ENCODE measurements around the gene ROMO1.
A peak's percentile ranks its signal among the peaks of the same experiment; 100 is the strongest.
"Not testable (repeated sequence)": the region's sequence is repeated elsewhere in the genome, so short reads cannot be mapped to it uniquely, and the experiment has no call there.

The ROMO1 gene

DNA sequence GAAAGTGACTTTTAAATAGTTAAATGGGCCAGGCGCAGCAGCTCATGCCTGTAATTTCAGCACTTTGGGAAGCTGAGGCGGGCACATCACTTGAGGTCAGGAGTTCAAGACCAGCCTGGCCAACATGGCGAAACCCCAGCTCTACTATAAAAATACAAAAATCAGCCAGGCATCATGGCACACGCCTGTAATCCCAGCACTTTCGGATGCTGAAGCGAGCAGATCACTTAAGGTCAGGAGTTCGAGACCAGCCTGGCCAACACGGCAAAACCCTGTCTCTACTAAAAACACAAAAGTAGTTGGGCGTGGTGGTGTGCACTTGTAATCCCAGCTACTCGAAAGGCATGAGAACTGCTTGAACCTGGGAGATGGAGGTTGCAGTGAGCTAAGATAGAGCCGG is 6.7 kb downstream of the ROMO1 start:
- not testable (repeated sequence) for H3K79me1 ChIP-seq (replicated peaks; ENCODE audit: low read length, poor library complexity, severe bottlenecking); H3K23ac ChIP-seq (ENCODE audit: low read length in 2 of 2); H3K4ac ChIP-seq (ENCODE audit: low read depth in 1 of 2, low read length in 2 of 2); H2BK120ac ChIP-seq (ENCODE audit: low read depth, low read length); H2BK15ac ChIP-seq (ENCODE audit: low read depth, poor library complexity, severe bottlenecking); H2AK5ac ChIP-seq (ENCODE audit: low read length, severe bottlenecking); H4K91ac ChIP-seq (ENCODE audit: low read length); H3K18ac ChIP-seq (ENCODE audit: low read depth in 1 of 2, low read length in 2 of 2); H3K4me2 ChIP-seq (ENCODE audit: low read length, poor library complexity, severe bottlenecking); H4K8ac ChIP-seq (ENCODE audit: low read length); H3K27me3 ChIP-seq (ENCODE audit: control insufficient read depth in 1 of 2, insufficient read depth in 1 of 2, low read length in 2 of 2); H3K9me3 ChIP-seq (ENCODE audit: control insufficient read depth, low read length); H2AFZ ChIP-seq (ENCODE audit: low read depth, low read length); H3K27ac ChIP-seq (ENCODE audit: low read length, poor library complexity, severe bottlenecking); H3K4me1 ChIP-seq (ENCODE audit: control insufficient read depth, insufficient read depth, low read depth, low read length); H3K4me3 ChIP-seq (ENCODE audit: insufficient read depth in 1 of 2, low read depth in 1 of 2, low read length in 2 of 2); H2BK12ac ChIP-seq (ENCODE audit: low read length in 2 of 2); H2BK5ac ChIP-seq (ENCODE audit: low read depth, low read length, poor library complexity, severe bottlenecking); H3K14ac ChIP-seq (ENCODE audit: low read length in 2 of 2); DNase-seq
- H3K9ac ChIP-seq (ENCODE audit: low read length), result peak overlapping the region; percentile 21
- WGBS, result 96% methylated on average over 10 of the region's 11 CpGs
- H3K36me3 ChIP-seq (ENCODE audit: control insufficient read depth in 1 of 2, insufficient read depth in 2 of 2, low read depth in 1 of 2, low read length in 2 of 2), result peaks cover 23 to 97% of the 10 kb centered on the region in 2 experiments

DNA sequence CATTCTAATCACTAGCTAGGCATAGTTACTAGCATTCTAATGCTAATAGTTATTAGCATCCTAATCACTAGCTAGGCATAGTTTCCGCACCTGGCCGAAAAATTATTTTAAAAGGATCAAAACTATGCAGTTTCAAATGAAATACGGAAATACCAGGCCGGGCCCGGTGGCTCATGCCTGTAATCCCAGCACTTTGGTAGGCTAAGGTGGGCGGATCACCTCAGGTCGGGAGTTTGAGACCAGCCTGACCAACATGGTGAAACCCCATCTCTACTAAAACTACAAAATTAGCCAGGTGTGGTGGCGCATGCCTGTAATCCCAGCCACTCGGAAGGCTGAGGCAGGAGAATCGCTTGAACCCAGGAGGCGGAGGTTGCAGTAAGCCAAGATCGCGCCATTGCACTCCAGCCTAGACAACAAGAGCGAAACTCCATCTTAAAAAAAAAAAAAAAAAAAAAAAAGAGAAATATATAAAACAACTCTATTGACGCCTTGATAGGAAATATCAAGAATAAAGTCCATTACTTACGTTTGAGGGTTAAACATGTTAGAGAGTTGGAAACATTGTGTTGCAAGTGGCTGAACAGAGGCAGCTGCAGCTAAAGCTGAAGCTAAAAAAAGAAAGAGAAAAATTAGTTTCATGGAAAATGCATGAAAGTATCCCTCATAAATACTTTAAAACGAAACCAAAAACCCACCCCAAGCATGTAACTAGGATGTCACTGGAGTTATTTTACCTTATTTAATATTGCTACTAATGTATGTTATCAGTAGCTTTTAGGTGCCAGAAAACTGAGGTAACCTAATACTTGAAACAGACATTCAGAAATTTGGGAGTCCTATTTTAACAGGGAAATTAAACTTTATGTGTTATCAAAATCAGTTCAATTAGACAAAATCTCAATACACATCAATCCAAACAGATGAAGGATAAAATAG is 7.7 kb downstream of the ROMO1 start:
- H3K14ac ChIP-seq (ENCODE audit: low read length in 2 of 2); H3K79me1 ChIP-seq (replicated peaks; ENCODE audit: low read length, poor library complexity, severe bottlenecking); H3K9me3 ChIP-seq (ENCODE audit: control insufficient read depth, low read length); DNase-seq; H4K8ac ChIP-seq (ENCODE audit: low read length); H2BK5ac ChIP-seq (ENCODE audit: low read depth, low read length, poor library complexity, severe bottlenecking); H2AK5ac ChIP-seq (ENCODE audit: low read length, severe bottlenecking); H2AFZ ChIP-seq (ENCODE audit: low read depth, low read length); H2BK12ac ChIP-seq (ENCODE audit: low read length in 2 of 2); H2BK120ac ChIP-seq (ENCODE audit: low read depth, low read length); H3K27me3 ChIP-seq (ENCODE audit: control insufficient read depth in 1 of 2, insufficient read depth in 1 of 2, low read length in 2 of 2); H3K27ac ChIP-seq (ENCODE audit: low read length, poor library complexity, severe bottlenecking); H3K4me3 ChIP-seq (ENCODE audit: insufficient read depth in 1 of 2, low read depth in 1 of 2, low read length in 2 of 2); H3K4me1 ChIP-seq (ENCODE audit: control insufficient read depth, insufficient read depth, low read depth, low read length); H3K23ac ChIP-seq (ENCODE audit: low read length in 2 of 2); H2BK15ac ChIP-seq (ENCODE audit: low read depth, poor library complexity, severe bottlenecking); H3K4ac ChIP-seq (ENCODE audit: low read depth in 1 of 2, low read length in 2 of 2); H3K18ac ChIP-seq (ENCODE audit: low read depth in 1 of 2, low read length in 2 of 2); H3K4me2 ChIP-seq (ENCODE audit: low read length, poor library complexity, severe bottlenecking); H3K9ac ChIP-seq (ENCODE audit: low read length); H4K91ac ChIP-seq (ENCODE audit: low read length): not testable (repeated sequence)
- peaks cover 19 to 97% of the 10 kb centered on the region in 2 experiments for H3K36me3 ChIP-seq (ENCODE audit: control insufficient read depth in 1 of 2, insufficient read depth in 2 of 2, low read depth in 1 of 2, low read length in 2 of 2)
- 93% methylated on average over 8 of the region's 17 CpGs for WGBS

DNA sequence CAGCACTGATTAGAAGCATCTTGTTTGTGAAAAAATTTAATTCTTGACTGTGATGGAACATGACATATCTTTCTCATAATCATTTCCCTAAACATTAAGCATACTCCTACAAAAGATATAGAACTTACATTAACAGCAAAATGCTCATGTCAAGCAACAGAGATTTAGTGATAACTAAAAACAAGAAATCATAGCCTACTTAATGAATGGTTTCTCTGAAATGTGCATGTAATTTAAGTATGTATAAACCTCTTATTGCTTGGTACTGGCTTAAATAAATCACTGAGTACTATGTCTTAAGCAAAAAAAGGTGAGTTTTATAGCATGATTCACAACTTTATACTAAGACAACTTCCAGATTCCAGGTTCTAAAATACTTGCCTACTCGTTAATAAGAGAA is 9.3 kb downstream of the ROMO1 start:
- 100% methylated on average over 1 of the region's 1 CpG for WGBS
- no peak overlapping the region for H2BK12ac ChIP-seq (ENCODE audit: low read length in 2 of 2)

DNA sequence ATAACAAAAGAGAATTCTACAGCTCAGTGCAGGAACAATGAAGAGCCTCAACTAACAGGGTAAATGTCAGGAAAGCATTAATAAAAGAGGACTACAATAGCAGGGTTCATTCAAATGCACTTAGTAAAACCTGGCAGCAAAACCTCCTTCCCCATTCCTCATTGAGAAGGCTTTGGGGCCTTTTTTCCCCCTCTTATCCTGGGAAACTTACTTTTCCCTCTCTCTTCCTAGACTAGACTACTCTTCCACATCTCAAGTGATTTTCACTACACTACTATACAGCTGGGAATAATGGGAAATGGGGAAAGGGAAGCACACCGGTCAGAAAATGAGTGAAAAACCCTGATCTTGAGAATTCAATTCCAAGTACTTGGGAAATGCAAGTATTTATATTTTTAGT is 10.1 kb downstream of the ROMO1 start:
- peak overlapping the region; percentile 41 for H3K9ac ChIP-seq (ENCODE audit: low read length)
- H3K4me1 ChIP-seq (ENCODE audit: control insufficient read depth, insufficient read depth, low read depth, low read length), result no peaks in the 10 kb centered on the region
- no peak overlapping the region for H3K4me3 ChIP-seq (ENCODE audit: insufficient read depth in 1 of 2, low read depth in 1 of 2, low read length in 2 of 2)
- H3K36me3 ChIP-seq (ENCODE audit: control insufficient read depth in 1 of 2, insufficient read depth in 2 of 2, low read depth in 1 of 2, low read length in 2 of 2), result peaks cover 29 to 96% of the 10 kb centered on the region in 2 experiments
- no peak overlapping the region for H3K14ac ChIP-seq (ENCODE audit: low read length in 2 of 2)
- no peak overlapping the region for H2BK120ac ChIP-seq (ENCODE audit: low read depth, low read length)
- H3K79me1 ChIP-seq (replicated peaks; ENCODE audit: low read length, poor library complexity, severe bottlenecking), result peaks cover 2% of the 10 kb centered on the region
- no peak overlapping the region for H4K91ac ChIP-seq (ENCODE audit: low read length)
- H2BK5ac ChIP-seq (ENCODE audit: low read depth, low read length, poor library complexity, severe bottlenecking), result no peak overlapping the region
- H2BK15ac ChIP-seq (ENCODE audit: low read depth, poor library complexity, severe bottlenecking), result no peak overlapping the region
- no peak overlapping the region for H4K8ac ChIP-seq (ENCODE audit: low read length)
- no peaks in the 10 kb centered on the region for H3K9me3 ChIP-seq (ENCODE audit: control insufficient read depth, low read length)
- H3K18ac ChIP-seq (ENCODE audit: low read depth in 1 of 2, low read length in 2 of 2), result no peak overlapping the region
- no peak overlapping the region for H2BK12ac ChIP-seq (ENCODE audit: low read length in 2 of 2)
- no peak overlapping the region for H2AFZ ChIP-seq (ENCODE audit: low read depth, low read length)
- H3K4me2 ChIP-seq (ENCODE audit: low read length, poor library complexity, severe bottlenecking), result no peak overlapping the region
- WGBS, result no CpG with 5 or more reads among the region's 1 CpG
- H3K4ac ChIP-seq (ENCODE audit: low read depth in 1 of 2, low read length in 2 of 2), result no peak overlapping the region
- no peak overlapping the region for H2AK5ac ChIP-seq (ENCODE audit: low read length, severe bottlenecking)
- H3K23ac ChIP-seq (ENCODE audit: low read length in 2 of 2), result no peak overlapping the region
- H3K27me3 ChIP-seq (ENCODE audit: control insufficient read depth in 1 of 2, insufficient read depth in 1 of 2, low read length in 2 of 2), result no peaks in the 10 kb centered on the region
- DNase-seq, result no peak
- peak overlapping the region; percentile 29 for H3K27ac ChIP-seq (ENCODE audit: low read length, poor library complexity, severe bottlenecking)

More for the DNA sequence above, 9.3 kb downstream of the ROMO1 start:
- no peaks in the 10 kb centered on the region for H3K4me1 ChIP-seq (ENCODE audit: control insufficient read depth, insufficient read depth, low read depth, low read length)
- no peak overlapping the region for H2BK15ac ChIP-seq (ENCODE audit: low read depth, poor library complexity, severe bottlenecking)
- no peak overlapping the region for H3K4me3 ChIP-seq (ENCODE audit: insufficient read depth in 1 of 2, low read depth in 1 of 2, low read length in 2 of 2)
- H3K9me3 ChIP-seq (ENCODE audit: control insufficient read depth, low read length), result no peaks in the 10 kb centered on the region
- H2AK5ac ChIP-seq (ENCODE audit: low read length, severe bottlenecking), result no peak overlapping the region
- H3K36me3 ChIP-seq (ENCODE audit: control insufficient read depth in 1 of 2, insufficient read depth in 2 of 2, low read depth in 1 of 2, low read length in 2 of 2), result peaks cover 27 to 96% of the 10 kb centered on the region in 2 experiments
- no peak overlapping the region for H3K4me2 ChIP-seq (ENCODE audit: low read length, poor library complexity, severe bottlenecking)
- H3K18ac ChIP-seq (ENCODE audit: low read depth in 1 of 2, low read length in 2 of 2), result no peak overlapping the region
- no peak overlapping the region for H2BK120ac ChIP-seq (ENCODE audit: low read depth, low read length)
- no peak overlapping the region for H4K8ac ChIP-seq (ENCODE audit: low read length)
- no peak overlapping the region for H3K23ac ChIP-seq (ENCODE audit: low read length in 2 of 2)
- peak overlapping the region; percentile 41 for H3K9ac ChIP-seq (ENCODE audit: low read length)
- no peak overlapping the region for H2AFZ ChIP-seq (ENCODE audit: low read depth, low read length)
- no peak overlapping the region for H3K14ac ChIP-seq (ENCODE audit: low read length in 2 of 2)
- H4K91ac ChIP-seq (ENCODE audit: low read length), result no peak overlapping the region
- no peaks in the 10 kb centered on the region for H3K79me1 ChIP-seq (replicated peaks; ENCODE audit: low read length, poor library complexity, severe bottlenecking)
- H2BK5ac ChIP-seq (ENCODE audit: low read depth, low read length, poor library complexity, severe bottlenecking), result no peak overlapping the region
- H3K27me3 ChIP-seq (ENCODE audit: control insufficient read depth in 1 of 2, insufficient read depth in 1 of 2, low read length in 2 of 2), result no peaks in the 10 kb centered on the region
- no peak overlapping the region for H3K27ac ChIP-seq (ENCODE audit: low read length, poor library complexity, severe bottlenecking)
- no peak for DNase-seq
- no peak overlapping the region for H3K4ac ChIP-seq (ENCODE audit: low read depth in 1 of 2, low read length in 2 of 2)
